GM23248 (cell line): ENCODE data around the gene RASAL2. TPM values are rescaled to one million over a fixed set of nuclear protein-coding genes. Genes with fewer than 3 reads are reported as not detected.

Source experiments
- DNase-seq: peaks from one replicate; pipeline ENCODE4 v3.0.0-alpha.2; 2015
- H2AFZ ChIP-seq: fragments of 200-600 bp; sonication (generic); 2 replicates; pipeline ENCODE4 v1.6.1; 2016; ENCODE audit warnings: antibody characterized with exemption
- H3F3A ChIP-seq: fragments of 200-600 bp; sonication (generic); 2 replicates; pipeline ENCODE4 v1.6.1; 2016; ENCODE audit warnings: mild to moderate bottlenecking, antibody characterized with exemption, mixed run types; ENCODE audit not compliant: insufficient read depth
- H3K27ac ChIP-seq: fragments of 200-600 bp; sonication (generic); 2 replicates; pipeline ENCODE4 v1.5.1; 2016; ENCODE audit warnings: mild to moderate bottlenecking
- H3K27me3 ChIP-seq: fragments of 200-600 bp; sonication (generic); replicated peaks from 2 replicates; pipeline ENCODE4 v1.6.1; 2016; ENCODE audit warnings: mild to moderate bottlenecking; ENCODE audit not compliant: insufficient read depth
- H3K36me3 ChIP-seq: fragments of 200-600 bp; sonication (generic); 2 replicates; pipeline ENCODE4 v1.6.1; 2016; ENCODE audit warnings: low read depth, mild to moderate bottlenecking
- H3K4me1 ChIP-seq: fragments of 200-600 bp; sonication (generic); 2 replicates; pipeline ENCODE4 v1.6.1; 2016; ENCODE audit warnings: mild to moderate bottlenecking; ENCODE audit not compliant: insufficient read depth
- H3K4me2 ChIP-seq: fragments of 200-600 bp; sonication (generic); one replicate; pipeline ENCODE4 v1.6.1; 2016; ENCODE audit warnings: mild to moderate bottlenecking; ENCODE audit not compliant: unreplicated experiment
- H3K4me3 ChIP-seq: fragments of 200-600 bp; sonication (generic); 2 replicates; pipeline ENCODE4 v1.5.1; 2016; ENCODE audit warnings: mild to moderate bottlenecking
- H3K79me2 ChIP-seq: fragments of 200-600 bp; sonication (generic); 2 replicates; pipeline ENCODE4 v1.6.1; 2016; ENCODE audit warnings: mild to moderate bottlenecking; ENCODE audit not compliant: insufficient read depth
- H3K9ac ChIP-seq: fragments of 200-600 bp; sonication (generic); 2 replicates; pipeline ENCODE4 v1.6.1; 2016; ENCODE audit warnings: mild to moderate bottlenecking
- H3K9me2 ChIP-seq: fragments of 200-600 bp; sonication (generic); 2 replicates; pipeline ENCODE4 v1.6.1; 2016; ENCODE audit warnings: mixed run types, mild to moderate bottlenecking, moderate library complexity; ENCODE audit not compliant: insufficient read depth
- H3K9me3 ChIP-seq: fragments of 200-600 bp; sonication (generic); one replicate; pipeline ENCODE4 v1.6.1; 2017; ENCODE audit warnings: low read depth
- H4K20me1 ChIP-seq: fragments of 200-600 bp; sonication (generic); 2 replicates; pipeline ENCODE4 v1.6.0; 2016; ENCODE audit not compliant: insufficient read depth
- EZH2 ChIP-seq: fragments of 200-600 bp; sonication (generic); IDR thresholded peaks from 2 replicates; pipeline ENCODE4 v1.6.1; 2018; ENCODE audit warnings: antibody characterized with exemption, mild to moderate bottlenecking; ENCODE audit not compliant: insufficient read depth, poor library complexity, severe bottlenecking
- EZH2phosphoT487 ChIP-seq: fragments of 200-600 bp; sonication (generic); IDR thresholded peaks from 2 replicates; pipeline ENCODE4 v1.6.1; 2018; ENCODE audit warnings: antibody characterized with exemption, moderate library complexity, mild to moderate bottlenecking, low read depth; ENCODE audit not compliant: insufficient read depth
- WGBS, 2 experiments: methylation state at CpG; one replicate each; pipeline ENCODE4 v1.1.6; 2015 to 2017; ENCODE audit warnings: low lambda C conversion rate in 2 of 2, low coverage in 1 of 2; ENCODE audit errors: missing lambda C conversion rate in 2 of 2; 5-methylcytosine and 5-hydroxymethylcytosine counted together
- in situ Hi-C: fragments of 300-500 bp; cut with MboI; formaldehyde crosslinking; loops from 2 replicates; pipeline ENCODE4 v1.15.0; 2020
- polyA plus RNA-seq: library from polyadenylated mRNA; unstranded; fragments of >200 nt; fragmentation: Nextera tagmentation; extraction: Ambion mirVana; gene quantifications from 2 replicates; pipeline ENCODE4 v1.2.1, GENCODE V29; 2016
- total RNA-seq: library from RNA; depleted of rRNA; stranded (reverse); fragments of >200 nt; shearing (Covaris generic); gene quantifications from 2 replicates; pipeline ENCODE4 v1.2.3, GENCODE V29; 2014

The RASAL2 gene
- total and polyA plus RNA-seq, 2 experiments from 2014 or later, result 10.1 to 23.1 TPM

DNA sequence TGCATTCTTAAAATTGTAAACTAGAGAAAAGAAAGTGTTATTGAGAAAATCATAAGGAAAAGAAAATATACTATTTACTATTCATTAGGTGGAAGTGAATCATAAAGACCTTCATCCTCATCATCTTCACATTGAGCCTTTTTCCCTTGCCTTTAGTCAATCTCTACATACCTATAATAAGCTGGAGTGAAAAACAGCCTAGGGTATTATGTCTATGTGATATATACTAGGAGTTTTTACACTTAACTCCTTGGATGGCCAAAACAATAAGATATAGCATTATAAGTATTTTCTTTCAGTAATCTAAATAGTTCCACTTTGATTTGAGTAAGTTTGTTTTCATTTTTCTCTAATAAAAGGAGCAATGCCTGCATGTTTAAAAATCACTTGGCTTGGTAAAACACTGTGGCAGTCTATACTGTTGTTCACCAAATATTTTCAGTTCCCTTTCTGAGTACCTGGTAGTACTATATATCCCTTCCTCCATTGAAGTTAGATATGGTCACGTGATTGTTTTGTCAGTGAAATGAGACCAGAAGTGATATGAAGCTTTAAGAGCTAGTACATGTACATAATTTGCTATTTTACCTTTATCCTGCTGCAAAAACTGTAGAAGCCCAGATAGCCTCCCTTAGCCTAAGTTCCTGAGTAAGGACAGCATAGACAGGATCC lies 324.5 kb downstream of the RASAL2 start:
- no peak for DNase-seq
- peak overlapping the region; percentile 31 for H3K4me2 ChIP-seq
- H3K4me3 ChIP-seq, result no peak overlapping the region
- 96 to 100% methylated on average over 1 of the region's 1 CpG for WGBS, 2 experiments
- H4K20me1 ChIP-seq, result peaks cover 5% of the 10 kb centered on the region; the same call in 1 of the 2 replicates
- no peaks in the 10 kb centered on the region for H3K9me2 ChIP-seq
- TF ChIP-seq EZH2phosphoT487, result no peak
- TF ChIP-seq EZH2, result no peak
- no peak overlapping the region for H3K9ac ChIP-seq
- no peaks in the 10 kb centered on the region for H3K27me3 ChIP-seq
- peaks cover 4% of the 10 kb centered on the region for H3K9me3 ChIP-seq
- peaks cover 19% of the 10 kb centered on the region; the same call in 1 of the 2 replicates for H3K79me2 ChIP-seq
- no peak overlapping the region for H2AFZ ChIP-seq
- H3K4me1 ChIP-seq, result peaks cover 12% of the 10 kb centered on the region
- in situ Hi-C loops, result no loop called here
- H3F3A ChIP-seq, result peaks cover 17% of the 10 kb centered on the region
- H3K27ac ChIP-seq, result peak overlapping the region; percentile 43
- peaks cover 4% of the 10 kb centered on the region; the same call in 1 of the 2 replicates for H3K36me3 ChIP-seq

DNA sequence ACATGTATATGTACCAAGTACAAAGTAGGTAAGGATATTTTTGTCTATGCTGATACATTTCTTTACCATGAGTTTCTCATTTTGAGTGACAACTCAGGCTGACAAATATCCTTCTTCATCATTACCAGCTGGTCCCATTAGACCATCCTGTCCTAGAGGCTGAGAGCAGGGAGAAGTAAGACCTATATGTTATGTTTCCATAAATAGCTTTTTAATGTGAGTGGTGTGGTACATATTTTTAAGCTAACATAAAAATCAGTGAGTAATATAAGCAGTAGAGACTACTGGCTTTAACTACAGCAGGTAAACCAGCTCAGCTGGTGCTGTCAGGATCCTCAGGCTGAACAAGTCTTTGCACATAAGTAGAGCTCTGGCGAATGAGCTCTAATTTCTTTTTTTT lies 340.5 kb downstream of the RASAL2 start:
- no peaks in the 10 kb centered on the region for H3K9me3 ChIP-seq
- no peaks in the 10 kb centered on the region for H3K27me3 ChIP-seq
- H3K4me3 ChIP-seq, result no peak overlapping the region
- no peaks in the 10 kb centered on the region for H3F3A ChIP-seq
- DNase-seq, result no peak
- TF ChIP-seq EZH2phosphoT487, result no peak
- TF ChIP-seq EZH2, result no peak
- H3K27ac ChIP-seq, result no peak overlapping the region
- 0 out of 2 replicates have a peak, but pooled peaks cover 5% of the 10 kb centered on the region for H4K20me1 ChIP-seq
- peaks cover 4% of the 10 kb centered on the region; the same call in 1 of the 2 replicates for H3K79me2 ChIP-seq
- WGBS, 2 experiments, result 97 to 100% methylated on average over 1 of the region's 1 CpG
- H2AFZ ChIP-seq, result no peak overlapping the region
- H3K9ac ChIP-seq, result no peak overlapping the region
- no peaks in the 10 kb centered on the region for H3K9me2 ChIP-seq
- in situ Hi-C loops, result no loop called here
- no peaks in the 10 kb centered on the region for H3K36me3 ChIP-seq
- no peak overlapping the region for H3K4me2 ChIP-seq
- H3K4me1 ChIP-seq, result no peaks in the 10 kb centered on the region

DNA sequence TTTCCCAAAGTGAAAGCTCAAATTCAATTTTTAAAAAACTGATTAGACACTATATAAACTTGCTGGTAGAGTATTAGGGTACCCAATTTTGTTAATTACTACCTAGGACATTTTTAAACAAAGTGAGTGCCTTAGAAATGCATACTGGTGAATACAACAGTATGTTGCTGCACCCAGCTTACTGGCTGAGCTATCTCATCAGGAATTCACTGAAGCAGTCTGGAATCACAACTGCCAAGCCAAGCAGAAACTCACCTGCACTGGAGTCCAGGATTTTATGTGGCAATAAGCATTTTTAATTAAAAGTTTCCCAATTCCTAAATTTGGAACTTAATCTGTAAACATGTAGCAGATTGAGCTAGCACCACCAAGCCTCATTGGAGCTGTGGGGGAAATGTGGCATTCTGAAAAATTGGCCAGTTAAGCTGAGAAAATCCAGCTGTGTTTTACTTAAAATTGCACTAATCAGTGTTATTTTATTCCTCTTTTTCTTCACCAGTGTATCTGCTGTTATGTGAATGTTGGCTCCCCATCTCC lies 341.1 kb downstream of the RASAL2 start:
- peak; percentile 3 for DNase-seq
- H3K27ac ChIP-seq, result no peak overlapping the region
- H3K4me3 ChIP-seq, result no peak overlapping the region
- H3K36me3 ChIP-seq, result peaks cover 2% of the 10 kb centered on the region; the same call in 1 of the 2 replicates
- H3K79me2 ChIP-seq, result peaks cover 4% of the 10 kb centered on the region; the same call in 1 of the 2 replicates
- no peak overlapping the region for H3K9ac ChIP-seq
- no peaks in the 10 kb centered on the region for H3K4me1 ChIP-seq
- no peaks in the 10 kb centered on the region for H3K27me3 ChIP-seq
- in situ Hi-C loops, result no loop called here
- H3K4me2 ChIP-seq, result no peak overlapping the region
- TF ChIP-seq EZH2 (no peak), EZH2phosphoT487 (no peak)
- no peak overlapping the region for H2AFZ ChIP-seq
- no peaks in the 10 kb centered on the region for H3K9me2 ChIP-seq
- no peaks in the 10 kb centered on the region for H3F3A ChIP-seq
- H3K9me3 ChIP-seq, result no peaks in the 10 kb centered on the region
- H4K20me1 ChIP-seq, result 0 out of 2 replicates have a peak, but pooled peaks cover 5% of the 10 kb centered on the region

DNA sequence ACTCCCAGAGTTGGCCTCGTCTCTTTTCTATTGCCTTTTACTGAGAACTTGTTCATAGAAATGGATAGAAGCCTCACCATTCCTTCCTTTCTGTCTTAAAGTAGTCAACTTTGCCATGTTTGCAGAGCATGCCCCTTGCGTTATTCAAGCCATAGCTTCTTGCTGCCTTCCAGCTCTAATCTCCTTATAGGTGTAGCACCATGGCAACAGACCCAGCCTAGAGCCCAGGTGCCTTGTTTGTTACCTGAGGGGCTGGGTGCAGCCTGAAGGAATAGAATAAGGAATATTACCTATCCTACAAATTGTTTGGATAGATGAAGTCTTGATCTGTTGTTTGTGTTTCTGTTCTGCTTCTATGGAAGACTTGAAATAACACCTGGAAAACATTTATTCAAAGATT lies 343.0 kb downstream of the RASAL2 start:
- no peak overlapping the region for H3K4me3 ChIP-seq
- no peak overlapping the region for H3K4me2 ChIP-seq
- WGBS, 2 experiments, result 94 to 96% methylated on average over 2 of the region's 2 CpGs
- no peak overlapping the region for H2AFZ ChIP-seq
- TF ChIP-seq EZH2 (no peak), EZH2phosphoT487 (no peak)
- no peak overlapping the region for H3K27ac ChIP-seq
- peaks cover 20% of the 10 kb centered on the region for H3K36me3 ChIP-seq
- H3K9ac ChIP-seq, result no peak overlapping the region
- H3K9me3 ChIP-seq, result no peaks in the 10 kb centered on the region
- no peaks in the 10 kb centered on the region for H3K4me1 ChIP-seq
- no peaks in the 10 kb centered on the region for H3K27me3 ChIP-seq
- H3K9me2 ChIP-seq, result no peaks in the 10 kb centered on the region
- no peaks in the 10 kb centered on the region for H3F3A ChIP-seq
- in situ Hi-C loops, result no loop called here
- DNase-seq, result no peak
- H4K20me1 ChIP-seq, result 0 out of 2 replicates have a peak, but pooled peaks cover 5% of the 10 kb centered on the region
- H3K79me2 ChIP-seq, result peaks cover 4% of the 10 kb centered on the region; the same call in 1 of the 2 replicates
